Thyroid gland (tissue), 4 donors: Measurements from ENCODE around the gene ACOX2.

Source experiments
- CTCF ChIP-seq, 6 experiments: fragments of 200-600 bp in 3 of 6; fragments of 450-650 bp in 3 of 6; sonication (generic) in 3 of 6; IDR thresholded peaks; one replicate each; pipeline ENCODE4 v1.5.1; 2016 to 2019; ENCODE audit warnings: antibody characterized with exemption in 6 of 6, mild to moderate bottlenecking in 2 of 6, inconsistent platforms in 1 of 6, moderate library complexity in 1 of 6
- POLR2A ChIP-seq, 2 donors: fragments of 450-650 bp; IDR thresholded peaks; one replicate each; pipeline ENCODE4 v1.6.1; 2017; ENCODE audit warnings: antibody characterized with exemption in 2 of 2, mild to moderate bottlenecking in 2 of 2, moderate library complexity in 1 of 2

GRCh38 chr3:58522759-58523425, 14.1 kb downstream of the ACOX2 start:
- TF ChIP-seq CTCF (IDR thresholded peaks at IDR 0.05) (no peak), POLR2A (IDR thresholded peaks at IDR 0.05) (no peak)
